Small intestine (tissue), 7 donors: ENCODE results near the gene PIP5K1B. TPM values are rescaled to one million over a fixed set of nuclear protein-coding genes. Genes with fewer than 3 reads are reported as not detected.

Source experiments
- DNase-seq, 2 donors: peaks; one replicate each; pipeline versions ENCODE4 v3.0.0 to v3.0.0-alpha.2; 2013
- FAIRE-seq: peaks from 2 replicates; lab custom pipeline; 2012; peaks lifted over from hg19 to GRCh38; lab: Jason Lieb, UNC
- H3K27ac ChIP-seq, 3 donors: one replicate each; pipeline ENCODE4 v1.5.1; 2013; ENCODE audit warnings: low read length in 2 of 3, mild to moderate bottlenecking in 2 of 3, control low read depth in 1 of 3, inconsistent platforms in 1 of 3, low read depth in 1 of 3, moderate library complexity in 1 of 3
- H3K27me3 ChIP-seq, 3 donors: one replicate each; pipeline ENCODE4 v1.6.1; 2013; ENCODE audit warnings: low read length in 3 of 3, inconsistent platforms in 1 of 3; ENCODE audit not compliant: control insufficient read depth in 3 of 3, insufficient read depth in 3 of 3
- H3K36me3 ChIP-seq, 3 donors: one replicate each; pipeline ENCODE4 v1.6.1; 2013; ENCODE audit warnings: low read length in 3 of 3, inconsistent platforms in 1 of 3, low read depth in 1 of 3, mild to moderate bottlenecking in 1 of 3, moderate library complexity in 1 of 3; ENCODE audit not compliant: control insufficient read depth in 3 of 3, insufficient read depth in 2 of 3
- H3K4me1 ChIP-seq, 3 donors: one replicate each; pipeline ENCODE4 v1.6.1; 2013; ENCODE audit warnings: low read length in 2 of 3, inconsistent platforms in 1 of 3, low read depth in 1 of 3, mild to moderate bottlenecking in 1 of 3, moderate library complexity in 1 of 3; ENCODE audit not compliant: control insufficient read depth in 3 of 3, insufficient read depth in 2 of 3
- H3K4me3 ChIP-seq, 3 donors: one replicate each; pipeline ENCODE4 v1.5.1; 2013; ENCODE audit warnings: low read length in 3 of 3, control low read depth in 1 of 3, inconsistent platforms in 1 of 3, low read depth in 1 of 3, mild to moderate bottlenecking in 1 of 3, moderate library complexity in 1 of 3
- H3K9me3 ChIP-seq, 2 donors: one replicate each; pipeline ENCODE4 v1.6.1; 2013; ENCODE audit warnings: low read depth in 1 of 2, low read length in 1 of 2; ENCODE audit not compliant: control insufficient read depth in 2 of 2, insufficient read depth in 1 of 2
- WGBS, 3 donors: extraction: QIAGEN DNeasy Blood & Tissue Kit; methylation state at CpG; one replicate each; pipeline ENCODE4 v1.1.7; 2013; 5-methylcytosine and 5-hydroxymethylcytosine counted together
- polyA plus RNA-seq, 4 donors: library from polyadenylated mRNA; stranded (reverse) in 3 of 4; unstranded in 1 of 4; fragments of 200-250 nt in 3 of 4; fragments of 120-200 nt in 1 of 4; gene quantifications; one replicate each; pipeline versions ENCODE4 v1.2.1 to v1.2.3, GENCODE V29; 2013
- donor health status: healthy with polysubstance abuse.
- donor health status: control.
- donor health status: control.
- donor health status: Bipolar disorder and iron deficiency.
- donor health status: healthy.

The PIP5K1B gene
- polyA plus RNA-seq, 4 donors: 28.8 to 58.0 (median 49.7) TPM

GRCh38 chr9:68755752-68756151, 50.7 kb downstream of the PIP5K1B start:
- Histone ChIP-seq H3K27ac (no peak overlapping the region), H3K27me3 (no peaks in the 10 kb centered on the region), H3K36me3 (peaks cover 0 to 2% (median 0%) of the 10 kb centered on the region in 3 donors), H3K4me3 (no peak overlapping the region), H3K9me3 (peaks cover 0 to 2% of the 10 kb centered on the region in 2 donors), H3K4me1 (peaks cover 0 to 2% (median 0%) of the 10 kb centered on the region in 3 donors)
- 55 to 69% (median 66%) methylated on average over 4 of the region's 4 CpGs for WGBS, 3 donors
- DNase-seq: no peak
- no peak for FAIRE-seq

DNA sequence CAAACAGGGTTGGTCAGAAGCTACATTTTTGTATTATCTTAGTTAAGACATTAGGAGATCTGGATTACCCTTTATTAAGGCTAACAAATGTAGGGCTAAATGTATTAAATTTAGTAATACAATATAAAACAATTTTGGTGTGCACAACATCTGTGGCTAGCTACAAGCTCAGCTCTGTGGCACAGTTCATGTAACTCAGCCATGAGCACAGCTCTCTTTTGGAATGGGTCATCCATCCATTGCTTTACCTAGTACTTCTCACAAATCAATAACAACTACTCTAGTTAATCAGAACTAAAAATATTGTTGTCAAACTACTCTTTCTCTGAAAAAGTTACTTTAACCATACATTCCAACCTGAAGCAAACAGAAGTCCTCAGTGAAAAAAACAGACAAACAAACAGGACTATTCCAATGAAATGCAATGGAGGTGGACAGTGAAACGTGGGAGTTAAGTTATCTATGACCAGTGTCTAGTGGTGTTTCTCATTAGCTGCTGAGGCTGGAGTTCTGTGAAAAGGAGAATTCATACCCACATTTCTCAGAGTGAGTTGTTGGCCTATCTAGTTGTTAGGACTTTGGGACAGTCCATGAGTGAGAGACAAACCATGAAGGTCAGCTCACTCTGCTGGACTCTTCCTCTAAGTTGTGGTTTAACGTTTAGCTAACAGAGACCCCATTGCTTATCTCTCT, 55.1 kb downstream of the PIP5K1B start:
- no peaks in the 10 kb centered on the region for H3K27me3 ChIP-seq
- WGBS, 3 donors: 79 to 89% (median 84%) methylated on average over 2 of the region's 2 CpGs
- H3K4me1 ChIP-seq: no peaks in the 10 kb centered on the region
- peaks cover 0 to 2% (median 0%) of the 10 kb centered on the region in 3 donors for H3K36me3 ChIP-seq
- DNase-seq (no peak), FAIRE-seq (no peak)
- peaks cover 0 to 2% of the 10 kb centered on the region in 2 donors for H3K9me3 ChIP-seq
- no peak overlapping the region for H3K27ac ChIP-seq
- H3K4me3 ChIP-seq: no peak overlapping the region

- Histone ChIP-seq H3K27me3 (no peaks in the 10 kb centered on the region), H3K9me3 (peaks cover 0 to 2% of the 10 kb centered on the region in 2 donors), H3K4me1 (no peaks in the 10 kb centered on the region), H3K27ac (no peak overlapping the region), H3K4me3 (no peak overlapping the region), H3K36me3 (peaks cover 0 to 2% (median 0%) of the 10 kb centered on the region in 3 donors)
- FAIRE-seq (no peak), DNase-seq (no peak)
- 53 to 71% (median 58%) methylated on average over 2 of the region's 2 CpGs for WGBS, 3 donors
These were observed 55.8 kb downstream of the PIP5K1B start for GRCh38 chr9:68760674-68761333.

- DNase-seq: no peak
These were observed 57.5 kb downstream of the PIP5K1B start for GRCh38 chr9:68762570-68762969.

GRCh38 chr9:68763104-68763503, 58.1 kb downstream of the PIP5K1B start:
- no peak for FAIRE-seq
- Histone ChIP-seq H3K4me1 (no peaks in the 10 kb centered on the region), H3K9me3 (peaks cover 0 to 2% of the 10 kb centered on the region in 2 donors), H3K4me3 (no peak overlapping the region), H3K27me3 (no peaks in the 10 kb centered on the region), H3K36me3 (no peaks in the 10 kb centered on the region), H3K27ac (no peak overlapping the region)
- WGBS, 3 donors: 86 to 90% (median 89%) methylated on average over 3 of the region's 3 CpGs
- DNase-seq: no peak

More at GRCh38 chr9:68762570-68762969, 57.5 kb downstream of the PIP5K1B start:
- Histone ChIP-seq H3K27me3 (no peaks in the 10 kb centered on the region), H3K36me3 (peaks cover 0 to 2% (median 0%) of the 10 kb centered on the region in 3 donors), H3K4me3 (no peak overlapping the region), H3K9me3 (peaks cover 0 to 2% of the 10 kb centered on the region in 2 donors), H3K27ac (no peak overlapping the region), H3K4me1 (no peaks in the 10 kb centered on the region)
- FAIRE-seq: no peak
- 63 to 68% (median 66%) methylated on average over 4 of the region's 4 CpGs for WGBS, 3 donors

- H3K4me3 ChIP-seq: no peak overlapping the region
- peaks cover 0 to 17% (median 0%) of the 10 kb centered on the region in 3 donors for H3K4me1 ChIP-seq
These were observed 63.6 kb downstream of the PIP5K1B start for GRCh38 chr9:68768619-68769018.

GRCh38 chr9:68769852-68770251, 64.8 kb downstream of the PIP5K1B start:
- DNase-seq (peak in 1 of 2 donors; percentile 52), FAIRE-seq (no peak)
- Histone ChIP-seq H3K27me3 (no peaks in the 10 kb centered on the region), H3K4me3 (no peak overlapping the region), H3K4me1 (peaks cover 0 to 17% (median 0%) of the 10 kb centered on the region in 3 donors), H3K9me3 (no peaks in the 10 kb centered on the region), H3K36me3 (peaks cover 0 to 6% (median 0%) of the 10 kb centered on the region in 3 donors), H3K27ac (peak overlapping the region in 1 of 3 donors; percentile 64)
- 79 to 90% (median 89%) methylated on average over 5 of the region's 5 CpGs for WGBS, 3 donors

More at GRCh38 chr9:68768619-68769018, 63.6 kb downstream of the PIP5K1B start:
- Histone ChIP-seq H3K36me3 (peaks cover 0 to 6% (median 0%) of the 10 kb centered on the region in 3 donors), H3K27ac (no peak overlapping the region), H3K9me3 (no peaks in the 10 kb centered on the region), H3K27me3 (no peaks in the 10 kb centered on the region)
- DNase-seq (no peak), FAIRE-seq (no peak)
- whole genome bisulfite sequencing, 3 donors: 89 to 99% (median 90%) methylated on average over 3 of the region's 3 CpGs

DNA sequence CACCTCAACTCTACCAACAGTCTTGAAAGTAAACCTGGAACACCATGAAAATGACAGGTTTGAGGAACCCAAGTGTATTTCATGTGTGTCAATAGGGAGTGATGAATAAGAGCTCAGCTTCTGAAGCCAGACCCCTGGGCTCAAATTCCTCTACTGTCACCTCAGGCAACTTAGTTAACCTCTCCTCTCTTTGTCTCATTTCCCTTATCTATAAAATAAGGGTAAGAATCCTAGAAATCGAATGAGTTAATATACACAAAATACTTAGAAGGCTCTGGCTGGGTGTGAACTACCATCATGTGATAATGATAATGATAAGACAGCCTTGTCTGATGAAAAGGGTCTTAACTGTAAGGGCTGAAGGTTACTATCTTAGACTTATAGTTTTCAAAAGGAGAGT, 66.3 kb downstream of the PIP5K1B start:
- FAIRE-seq (no peak), DNase-seq (no peak)
- Histone ChIP-seq H3K27me3 (no peaks in the 10 kb centered on the region), H3K9me3 (no peaks in the 10 kb centered on the region), H3K4me1 (peaks cover 0 to 17% (median 0%) of the 10 kb centered on the region in 3 donors), H3K27ac (no peak overlapping the region), H3K4me3 (no peak overlapping the region), H3K36me3 (peaks cover 0 to 6% (median 0%) of the 10 kb centered on the region in 3 donors)
- 12 to 50% (median 32%) methylated on average over 1 of the region's 1 CpG for WGBS, 3 donors
